T-cell (primary cell): ENCODE measurements around the gene CRYBG2. TPM values are rescaled to one million over a fixed set of nuclear protein-coding genes. Genes with fewer than 3 reads are reported as not detected.

Experiments used
- ATAC-seq, 4 experiments: fragments of 200-7000 bp in 3 of 4; fragments of 150-1000 bp in 1 of 4; cut with Tn5 transposase; replicated peaks in 1 of 4; 1 replicate in 3 of 4; 2 replicates in 1 of 4; pipeline ENCODE4 v1.10.0; 2021; ENCODE audit warnings: moderate library complexity in 3 of 4, mild to moderate bottlenecking in 2 of 4, moderate number of reproducible peaks in 1 of 4
- CTCF ChIA-PET, 2 donors: fragments of 300-600 bp; sonication (Branson Sonifier 250); formaldehyde crosslinking; loops; one replicate each; lab custom pipeline; 2022; ENCODE audit warnings: antibody characterized with exemption in 2 of 2; lab: Charles Lee
- POLR2A ChIA-PET, 2 donors: fragments of 300-600 bp; sonication (Branson Sonifier 250); formaldehyde crosslinking; loops; one replicate each; lab custom pipeline; 2022; ENCODE audit warnings: antibody characterized with exemption in 2 of 2; lab: Charles Lee
- DNase-seq, 35 experiments: peaks; one replicate each; pipeline versions ENCODE4 v3.0.0 to v3.0.0-alpha.2; 2013 to 2023
- H3K27ac ChIP-seq: one replicate; pipeline ENCODE4 v1.5.1; 2013; ENCODE audit warnings: low read length
- H3K27me3 ChIP-seq, 2 experiments: replicated peaks in 1 of 2; 1 replicate in 1 of 2; 2 replicates in 1 of 2; pipeline versions ENCODE4 v1.6.1 to v1.7.0; 2013; ENCODE audit warnings: low read length in 1 of 2, mixed read lengths in 1 of 2; ENCODE audit not compliant: control insufficient read depth in 2 of 2, insufficient read depth in 2 of 2; ENCODE audit errors: extremely low read depth in 1 of 2
- H3K36me3 ChIP-seq, 2 donors: 1 replicate in 1 of 2; 2 replicates in 1 of 2; pipeline versions ENCODE4 v1.6.1 to v1.7.0; 2013; ENCODE audit warnings: low read length in 1 of 2; ENCODE audit not compliant: control insufficient read depth in 2 of 2, insufficient read depth in 1 of 2; ENCODE audit errors: extremely low read depth in 1 of 2
- H3K4me1 ChIP-seq, 2 experiments: 1 replicate in 1 of 2; 2 replicates in 1 of 2; pipeline versions ENCODE4 v1.6.1 to v1.7.0; 2013; ENCODE audit warnings: low read length in 2 of 2, mixed read lengths in 1 of 2; ENCODE audit not compliant: insufficient read depth in 2 of 2, control insufficient read depth in 1 of 2; ENCODE audit errors: extremely low read depth in 1 of 2
- H3K4me3 ChIP-seq, 2 donors: 1 replicate in 1 of 2; 2 replicates in 1 of 2; pipeline versions ENCODE4 v1.5.1 to v1.7.0; 2013; ENCODE audit warnings: mild to moderate bottlenecking in 2 of 2, low read length in 1 of 2, moderate library complexity in 1 of 2; ENCODE audit not compliant: control insufficient read depth in 1 of 2; ENCODE audit errors: extremely low read depth in 1 of 2
- H3K9me3 ChIP-seq: 2 replicates; pipeline ENCODE4 v1.7.0; 2013
- H3K27ac Mint-ChIP-seq, 2 donors: one replicate each; pipeline ENCODE4 v1.8.0; 2020 to 2021; ENCODE audit warnings: mild to moderate bottlenecking in 2 of 2, mixed read lengths in 2 of 2
- H3K27me3 Mint-ChIP-seq, 2 donors: one replicate each; pipeline ENCODE4 v1.8.0; 2021 to 2022; ENCODE audit warnings: mixed read lengths in 2 of 2
- H3K36me3 Mint-ChIP-seq: one replicate; pipeline ENCODE4 v1.8.0; 2021; ENCODE audit warnings: mixed read lengths
- H3K4me1 Mint-ChIP-seq, 3 donors: one replicate each; pipeline ENCODE4 v1.8.0; 2020 to 2022; ENCODE audit warnings: mixed read lengths in 3 of 3, mild to moderate bottlenecking in 1 of 3
- H3K4me3 Mint-ChIP-seq, 3 donors: one replicate each; pipeline ENCODE4 v1.8.0; 2020 to 2022; ENCODE audit warnings: mild to moderate bottlenecking in 3 of 3, mixed read lengths in 3 of 3, moderate library complexity in 3 of 3
- H3K9me3 Mint-ChIP-seq, 3 donors: one replicate each; pipeline ENCODE4 v1.8.0; 2020 to 2022; ENCODE audit warnings: mixed read lengths in 3 of 3
- WGBS: methylation state at CpG from one replicate; pipeline ENCODE4 v1.1.5; 2013; ENCODE audit warnings: missing lambda C conversion rate; ENCODE audit not compliant: insufficient coverage; 5-methylcytosine and 5-hydroxymethylcytosine counted together
- total RNA-seq, 35 experiments: library from RNA in 6 of 35; stranded (reverse) in 6 of 35; fragments of 120-200 nt in 1 of 35; gene quantifications; one replicate each; pipeline versions ENCODE4 v1.2.1 to v1.2.4 and lab custom pipeline; 2013 to 2026

The CRYBG2 gene
- total RNA-seq, 5 donors from 2014 or later (not counting 1 experiment from before 2014, with no cell fraction given): 3.0 to 7.3 (median 5.1) TPM

GRCh38 chr1:26291939-26292338 is 62.0 kb downstream of the CRYBG2 start:
- Histone ChIP-seq H3K27ac (peak overlapping the region; percentile 91), H3K27me3 (no peaks in the 10 kb centered on the region), H3K36me3 (peaks cover 0 to 2% of the 10 kb centered on the region in 2 donors), H3K9me3 (no peaks in the 10 kb centered on the region), H3K4me1 (peaks cover 46 to 66% of the 10 kb centered on the region in 2 experiments), H3K4me3 (no peak overlapping the region)
- whole genome bisulfite sequencing: 91% methylated on average over 4 of the region's 4 CpGs
- POLR2A ChIA-PET: no interaction called here
- CTCF ChIA-PET: no interaction called here
- no peak for DNase-seq
- peak overlapping the region in 1 of 3 donors; percentile 94 for H3K4me3 Mint-ChIP-seq
- peaks cover 10% of the 10 kb centered on the region for H3K36me3 Mint-ChIP-seq
- ATAC-seq: no peak
- no peaks in the 10 kb centered on the region for H3K9me3 Mint-ChIP-seq
- H3K27me3 Mint-ChIP-seq: no peaks in the 10 kb centered on the region
- H3K27ac Mint-ChIP-seq: peak overlapping the region; percentile 99 to 100
- peaks cover 60 to 79% (median 78%) of the 10 kb centered on the region in 3 donors for H3K4me1 Mint-ChIP-seq

- Mint-ChIP-seq H3K27ac (peak overlapping the region; percentile 99 to 100), H3K36me3 (peaks cover 10% of the 10 kb centered on the region), H3K4me3 (peak overlapping the region in 1 of 3 donors; percentile 94), H3K9me3 (no peaks in the 10 kb centered on the region), H3K4me1 (peaks cover 65 to 83% (median 83%) of the 10 kb centered on the region in 3 donors), H3K27me3 (no peaks in the 10 kb centered on the region)
- Histone ChIP-seq H3K9me3 (no peaks in the 10 kb centered on the region), H3K27ac (peak overlapping the region; percentile 91), H3K4me3 (no peak overlapping the region), H3K27me3 (no peaks in the 10 kb centered on the region), H3K36me3 (no peaks in the 10 kb centered on the region), H3K4me1 (peaks cover 49 to 69% of the 10 kb centered on the region in 2 experiments)
- WGBS: 96% methylated on average over 3 of the region's 3 CpGs
- ATAC-seq: no peak
- peak in 1 of 35 experiments; percentile 10 for DNase-seq
- POLR2A ChIA-PET: no interaction called here
- CTCF ChIA-PET: interaction anchor here in 1 of 2 donors (0.6 kb wide), 1 partner anchor 9 kb away, joined by 8 read pairs; no protein-coding TSS in a partner anchor
Measured at GRCh38 chr1:26291433-26291832, 62.5 kb downstream of the CRYBG2 start.

GRCh38 chr1:26290882-26291261 is 63.1 kb downstream of the CRYBG2 start:
- Mint-ChIP-seq H3K4me3 (peak overlapping the region in 1 of 3 donors; percentile 94), H3K9me3 (no peaks in the 10 kb centered on the region), H3K27ac (peak overlapping the region; percentile 99 to 100), H3K36me3 (peaks cover 10% of the 10 kb centered on the region), H3K4me1 (peaks cover 71 to 85% (median 84%) of the 10 kb centered on the region in 3 donors), H3K27me3 (no peaks in the 10 kb centered on the region)
- Histone ChIP-seq H3K27ac (peak overlapping the region; percentile 91), H3K9me3 (no peaks in the 10 kb centered on the region), H3K36me3 (no peaks in the 10 kb centered on the region), H3K4me3 (no peak overlapping the region), H3K27me3 (no peaks in the 10 kb centered on the region), H3K4me1 (peaks cover 55 to 74% of the 10 kb centered on the region in 2 experiments)
- POLR2A ChIA-PET: no interaction called here
- CTCF ChIA-PET: interaction anchor here (0.6 to 2.7 kb wide), 3 partner anchors 10 to 61 kb away, joined by 4 to 13 read pairs (median 8); no protein-coding TSS in a partner anchor
- DNase-seq (no peak), ATAC-seq (no peak)
- 79% methylated on average over 7 of the region's 11 CpGs for WGBS

GRCh38 chr1:26290122-26290881 is 63.6 kb downstream of the CRYBG2 start:
- H3K36me3 Mint-ChIP-seq: peaks cover 6% of the 10 kb centered on the region
- ATAC-seq: no peak
- H3K9me3 Mint-ChIP-seq: no peaks in the 10 kb centered on the region

GRCh38 chr1:26289158-26290059 is 64.5 kb downstream of the CRYBG2 start:
- CTCF ChIA-PET: interaction anchor here (0.6 to 2.7 kb wide), 12 partner anchors 8 to 120 kb away, joined by 3 to 13 read pairs (median 4); partner anchors contain the start of genes CD52 (in 1 of the 2), SH3BGRL3 (in 1 of the 2) and ZNF593 (in 1 of the 2)
- peak in 11 of 35 experiments; percentile 14 to 64 (median 30) for DNase-seq

More at GRCh38 chr1:26290122-26290881, 63.6 kb downstream of the CRYBG2 start:
- H3K27me3 ChIP-seq: no peaks in the 10 kb centered on the region
- H3K27ac ChIP-seq: peak overlapping the region; percentile 91
- ChIA-PET POLR2A (no interaction called here), CTCF (interaction anchor here (0.6 to 2.7 kb wide), 3 partner anchors 32 to 61 kb away, joined by 3 to 13 read pairs (median 4); no protein-coding TSS in a partner anchor)
- peak in 2 of 35 experiments; percentile 23 to 45 for DNase-seq
- peak overlapping the region in 1 of 2 donors; percentile 10 for H3K4me3 ChIP-seq
- H3K27me3 Mint-ChIP-seq: no peaks in the 10 kb centered on the region
- WGBS: 50% methylated on average over 10 of the region's 11 CpGs
- no peaks in the 10 kb centered on the region for H3K9me3 ChIP-seq
- H3K27ac Mint-ChIP-seq: peak overlapping the region; percentile 99 to 100
- H3K4me1 Mint-ChIP-seq: peaks cover 76 to 85% (median 85%) of the 10 kb centered on the region in 3 donors
- H3K4me1 ChIP-seq: peaks cover 60 to 80% of the 10 kb centered on the region in 2 experiments
- no peaks in the 10 kb centered on the region for H3K36me3 ChIP-seq
- H3K4me3 Mint-ChIP-seq: peak overlapping the region; percentile 34 to 94 (median 58)

More at GRCh38 chr1:26289158-26290059, 64.5 kb downstream of the CRYBG2 start:
- peaks cover 3% of the 10 kb centered on the region for H3K36me3 Mint-ChIP-seq
- Histone ChIP-seq H3K9me3 (no peaks in the 10 kb centered on the region), H3K4me3 (no peak overlapping the region), H3K27ac (peak overlapping the region; percentile 91), H3K27me3 (no peaks in the 10 kb centered on the region), H3K36me3 (no peaks in the 10 kb centered on the region), H3K4me1 (peaks cover 67 to 89% of the 10 kb centered on the region in 2 experiments)
- 32% methylated on average over 16 of the region's 21 CpGs for WGBS
- peak in 3 of 4 experiments; percentile 6 to 10 (median 8) for ATAC-seq
- H3K9me3 Mint-ChIP-seq: no peaks in the 10 kb centered on the region
- H3K4me3 Mint-ChIP-seq: peak overlapping the region; percentile 34 to 94 (median 58)
- peak overlapping the region; percentile 99 to 100 for H3K27ac Mint-ChIP-seq
- POLR2A ChIA-PET: interaction anchor here (0.9 to 1.4 kb wide), 2 partner anchors 10 to 29 kb away, joined by 3 to 4 read pairs; no protein-coding TSS in a partner anchor
- no peaks in the 10 kb centered on the region for H3K27me3 Mint-ChIP-seq
- H3K4me1 Mint-ChIP-seq: peaks cover 85 to 90% (median 86%) of the 10 kb centered on the region in 3 donors
